GM10248 (cell line): ENCODE data around the gene MLLT6.

ENCODE experiments used
- CTCF ChIA-PET: fragments of 300-600 bp; sonication (Branson Sonifier 250); formaldehyde crosslinking; extraction: SDS; loops from one replicate; lab custom pipeline; 2021; ENCODE audit warnings: antibody characterized with exemption; lab: Yijun Ruan, JAX
- POLR2A ChIA-PET: fragments of 350-650 bp; sonication (Branson Sonifier 250); formaldehyde crosslinking; extraction: SDS; loops from one replicate; lab custom pipeline; 2020; ENCODE audit warnings: antibody characterized with exemption; lab: Yijun Ruan, JAX
- DNase-seq: peaks from one replicate; pipeline ENCODE4 v3.0.0; 2012; ENCODE audit errors: extremely low spot score
- CTCF ChIP-seq: IDR thresholded peaks from 2 replicates; pipeline ENCODE4 v1.5.1; 2012; ENCODE audit warnings: mild to moderate bottlenecking, low read depth; ENCODE audit errors: extremely low read depth, missing control alignments, control extremely low read depth

The MLLT6 gene

DNA sequence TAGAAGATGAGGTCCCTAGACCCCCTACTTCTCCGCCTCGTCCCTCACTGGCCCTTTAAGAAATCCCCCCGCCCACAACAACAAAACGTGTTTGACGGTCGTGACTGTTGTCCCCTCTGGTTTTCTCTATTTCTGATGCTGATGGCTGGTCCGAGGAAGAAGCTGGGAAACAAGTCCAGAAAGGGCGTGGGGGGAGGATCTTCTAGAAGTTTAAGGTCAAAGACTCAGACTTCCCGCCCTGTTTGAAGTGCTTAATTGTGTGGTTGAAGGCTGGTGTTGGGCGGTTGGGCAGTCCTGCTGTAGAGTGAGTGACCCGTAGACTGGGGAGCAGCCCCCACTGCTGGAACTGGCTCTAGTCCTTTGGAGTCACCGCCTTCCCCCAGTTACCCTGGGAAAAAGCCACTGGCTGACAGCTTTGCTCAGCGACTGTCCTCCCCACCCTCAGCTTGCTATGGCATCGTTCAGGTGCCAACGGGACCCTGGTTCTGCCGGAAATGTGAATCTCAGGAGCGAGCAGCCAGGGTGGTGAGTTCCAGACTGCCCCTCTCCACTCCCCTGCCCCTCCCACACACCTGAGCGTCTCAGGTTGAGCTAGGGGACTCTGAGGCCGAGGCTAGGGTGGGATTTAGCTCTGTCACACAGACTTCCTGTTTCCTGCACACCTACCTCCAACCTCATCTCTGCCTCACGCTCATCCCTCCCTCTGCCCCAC is 1.6 kb downstream of the MLLT6 start:
- TF ChIP-seq CTCF = no peak
- CTCF ChIA-PET = interaction anchor here (1.0 to 5.1 kb wide), 6 partner anchors 9 to 31 kb away, joined by 3 to 35 read pairs (median 8); partner anchors contain the start of gene CISD3
- no peak for DNase-seq
- POLR2A ChIA-PET = no interaction called here

DNA sequence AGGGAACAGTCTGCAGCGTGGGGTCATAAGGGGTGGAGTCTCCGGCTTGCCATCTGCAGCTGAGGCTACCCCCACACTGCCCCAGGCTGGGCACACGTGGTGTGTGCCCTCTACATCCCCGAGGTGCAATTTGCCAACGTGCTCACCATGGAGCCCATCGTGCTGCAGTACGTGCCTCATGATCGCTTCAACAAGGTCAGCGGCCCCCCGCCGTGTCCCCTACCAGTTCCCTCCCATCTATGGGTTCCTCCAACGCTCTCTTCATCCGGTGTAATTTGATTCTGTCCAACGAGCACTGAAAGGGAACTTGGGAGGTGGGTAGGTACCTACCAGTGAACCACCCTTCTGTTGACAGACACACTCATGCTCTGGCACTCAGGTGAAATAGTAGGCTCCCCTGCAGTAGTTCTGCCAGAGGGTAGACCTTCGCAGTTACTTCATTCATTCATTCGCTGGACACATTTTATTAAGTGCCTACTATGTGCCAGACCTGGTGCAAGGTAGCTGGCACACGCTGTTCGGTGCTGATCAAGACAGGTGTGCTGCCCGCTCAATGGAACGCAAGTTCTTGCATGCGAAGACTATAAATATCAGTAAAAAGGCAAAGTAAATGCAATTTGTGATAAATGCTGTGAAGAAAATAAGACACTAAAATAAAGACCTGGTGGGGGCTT is 2.7 kb downstream of the MLLT6 start:
- no peak for DNase-seq
- TF ChIP-seq CTCF = no peak
- CTCF ChIA-PET = interaction anchor here (1.4 to 5.1 kb wide), 4 partner anchors 8 to 32 kb away, joined by 3 to 35 read pairs (median 14); no protein-coding TSS in a partner anchor
- POLR2A ChIA-PET = no interaction called here

DNA sequence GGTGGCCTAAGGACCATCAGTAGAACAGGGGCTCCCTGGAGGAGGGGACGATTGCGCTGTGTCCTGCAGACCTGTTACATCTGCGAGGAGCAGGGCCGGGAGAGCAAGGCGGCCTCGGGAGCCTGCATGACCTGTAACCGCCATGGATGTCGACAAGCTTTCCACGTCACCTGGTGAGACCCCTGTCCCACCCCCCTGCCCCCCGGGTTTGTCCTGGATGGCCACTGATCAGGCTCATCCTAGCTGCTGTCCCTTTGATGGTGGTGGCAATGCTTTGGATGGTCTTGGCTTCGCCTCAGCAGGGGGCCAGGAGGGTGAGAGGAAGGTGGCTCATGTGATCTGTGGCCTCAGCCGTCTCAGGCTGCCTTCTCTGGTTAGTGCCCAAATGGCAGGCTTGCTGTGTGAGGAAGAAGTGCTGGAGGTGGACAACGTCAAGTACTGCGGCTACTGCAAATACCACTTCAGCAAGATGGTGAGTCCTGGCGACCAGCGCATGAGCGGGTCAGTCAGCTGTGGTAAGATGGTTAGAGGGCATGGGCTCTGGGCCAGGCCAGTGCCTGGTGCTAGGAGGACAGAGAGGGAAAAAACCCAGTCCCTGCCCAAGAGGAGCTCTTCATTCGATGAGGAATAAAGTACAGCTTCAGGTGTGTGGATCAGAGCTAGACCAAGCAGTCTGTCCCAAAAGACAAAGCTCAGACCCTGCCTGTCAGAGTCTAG is 4.2 kb downstream of the MLLT6 start:
- ChIA-PET CTCF (interaction anchor here (1.0 to 5.1 kb wide), 4 partner anchors 16 to 32 kb away, joined by 3 to 35 read pairs (median 8); no protein-coding TSS in a partner anchor), POLR2A (interaction anchor here (0.7 kb wide), 1 partner anchor 19 kb away, joined by 3 read pairs; no protein-coding TSS in a partner anchor)
- no peak for TF ChIP-seq CTCF
- no peak for DNase-seq

DNA sequence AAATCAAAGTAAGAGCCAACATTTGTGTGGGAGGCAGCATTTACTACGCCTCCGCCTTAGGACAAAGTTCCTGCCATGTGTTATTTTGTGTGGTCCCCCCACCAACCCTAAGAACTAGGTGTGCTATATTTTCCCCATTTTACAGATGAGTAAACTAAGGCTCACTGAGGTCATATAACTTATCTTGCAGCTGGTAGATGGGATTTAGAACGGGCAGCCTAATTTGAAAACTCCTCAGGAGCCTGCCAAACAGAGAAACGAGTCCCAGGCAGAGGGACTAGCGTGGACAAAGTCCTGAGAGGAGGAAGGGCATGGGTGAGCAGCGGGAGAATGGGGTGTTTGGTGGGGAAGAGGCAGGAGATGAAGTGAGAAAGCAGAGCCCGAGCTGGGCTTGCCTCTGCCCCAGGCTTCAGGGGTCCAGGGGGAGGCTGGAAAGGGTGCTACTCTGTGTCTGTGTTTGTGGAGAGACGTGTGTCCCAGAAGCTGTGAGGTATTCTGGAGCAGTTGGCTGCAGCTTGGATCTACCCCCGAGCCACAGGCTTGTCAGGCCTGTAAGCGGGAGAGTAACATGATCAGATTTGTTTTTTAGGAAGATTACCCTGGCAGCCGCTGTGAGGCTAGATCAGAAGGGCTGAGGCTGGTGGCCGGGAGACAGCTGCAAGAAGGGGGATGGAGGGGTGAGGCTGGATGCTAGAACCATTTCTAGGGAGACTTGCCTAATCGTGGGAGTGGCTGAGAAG is 5.0 kb downstream of the MLLT6 start:
- no peak for DNase-seq
- no peak for TF ChIP-seq CTCF
- CTCF ChIA-PET = interaction anchor here (0.9 to 5.1 kb wide), 8 partner anchors 12 to 42 kb away, joined by 3 to 35 read pairs (median 4); no protein-coding TSS in a partner anchor
- POLR2A ChIA-PET = interaction anchor here (0.7 kb wide), 1 partner anchor 19 kb away, joined by 3 read pairs; no protein-coding TSS in a partner anchor

DNA sequence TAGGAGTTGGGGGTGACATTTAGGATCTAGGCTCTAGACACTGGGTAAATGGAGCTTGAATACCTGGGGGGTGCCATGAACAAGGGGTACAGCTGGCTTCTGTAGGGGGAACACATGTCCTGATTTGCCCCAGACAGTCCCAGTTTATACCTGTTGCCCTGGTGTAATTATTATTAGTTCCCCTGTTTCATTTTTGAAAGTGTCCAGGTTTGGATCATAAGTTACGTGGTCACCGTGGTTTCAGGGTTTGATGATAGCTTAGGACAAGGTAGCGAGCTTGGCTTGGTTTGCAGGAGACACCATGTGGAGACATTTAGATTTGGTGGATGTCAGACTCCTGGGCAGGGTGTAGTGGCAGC is 5.5 kb downstream of the MLLT6 start:
- ChIA-PET CTCF (interaction anchor here (0.7 to 5.1 kb wide), 8 partner anchors 10 to 43 kb away, joined by 3 to 35 read pairs (median 4); no protein-coding TSS in a partner anchor), POLR2A (no interaction called here)
- no peak for TF ChIP-seq CTCF
- DNase-seq = no peak

- ChIA-PET CTCF (interaction anchor here (0.7 to 5.1 kb wide), 9 partner anchors 10 to 43 kb away, joined by 3 to 35 read pairs (median 3); no protein-coding TSS in a partner anchor), POLR2A (no interaction called here)
- no peak for TF ChIP-seq CTCF
- DNase-seq = no peak
Measured at GRCh38 chr17:38710985-38711384, 5.9 kb downstream of the MLLT6 start.
